HG03159 (cell line): ENCODE measurements around the gene MFSD2A.
"Not testable (repeated sequence)": the region's sequence is repeated elsewhere in the genome, so short reads cannot be mapped to it uniquely, and the experiment has no call there.

Experiments
- ATAC-seq: cut with Tn5 transposase; IDR thresholded peaks from one replicate; pipeline ENCODE4 v1.9.1; 2021; ENCODE audit warnings: mild to moderate bottlenecking, moderate library complexity; ENCODE audit not compliant: unreplicated experiment

Gene MFSD2A

DNA sequence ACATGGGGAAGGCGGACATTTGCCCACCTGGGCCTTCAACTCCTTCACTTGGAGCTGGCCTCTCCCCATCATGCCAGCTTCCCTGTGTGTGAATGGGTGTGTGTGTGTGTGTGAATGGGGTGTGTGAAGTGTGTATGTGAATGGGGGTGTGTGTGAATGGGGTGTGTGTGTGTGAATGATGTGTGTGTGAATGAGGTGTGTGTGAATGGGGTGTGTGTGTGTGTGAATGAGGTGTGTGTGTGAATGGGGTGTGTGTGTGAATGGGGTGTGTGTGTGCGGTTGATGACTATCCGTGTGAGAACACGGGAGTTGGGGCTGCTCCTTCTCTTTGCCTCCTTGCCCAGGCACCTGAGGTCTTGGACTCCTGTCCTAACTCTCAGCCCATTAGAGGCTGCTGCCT, 9.6 kb downstream of the MFSD2A start:
- no peak for ATAC-seq

DNA sequence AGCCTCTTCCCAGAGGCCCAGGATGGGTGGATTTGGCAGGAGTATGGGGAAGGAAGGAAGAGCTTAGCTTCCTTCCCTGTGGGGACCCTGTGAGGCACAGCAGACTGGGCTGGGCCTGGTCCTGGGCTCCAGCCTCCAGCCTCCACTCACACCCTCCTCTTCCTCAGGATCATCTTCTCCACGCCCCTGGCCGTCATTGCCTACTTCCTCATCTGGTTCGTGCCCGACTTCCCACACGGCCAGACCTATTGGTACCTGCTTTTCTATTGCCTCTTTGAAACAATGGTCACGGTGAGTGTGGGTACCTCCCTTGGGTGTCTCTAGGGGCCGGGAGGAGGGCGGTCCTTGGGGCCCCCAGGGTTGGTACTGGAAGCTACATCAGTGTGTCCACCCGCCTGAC, 10.1 kb downstream of the MFSD2A start:
- no peak for ATAC-seq

GRCh38 chr1:39969048-39969447, 14.1 kb downstream of the MFSD2A start:
- no peak for ATAC-seq

- ATAC-seq = no peak
These were observed 14.8 kb downstream of the MFSD2A start for GRCh38 chr1:39969531-39970270.

DNA sequence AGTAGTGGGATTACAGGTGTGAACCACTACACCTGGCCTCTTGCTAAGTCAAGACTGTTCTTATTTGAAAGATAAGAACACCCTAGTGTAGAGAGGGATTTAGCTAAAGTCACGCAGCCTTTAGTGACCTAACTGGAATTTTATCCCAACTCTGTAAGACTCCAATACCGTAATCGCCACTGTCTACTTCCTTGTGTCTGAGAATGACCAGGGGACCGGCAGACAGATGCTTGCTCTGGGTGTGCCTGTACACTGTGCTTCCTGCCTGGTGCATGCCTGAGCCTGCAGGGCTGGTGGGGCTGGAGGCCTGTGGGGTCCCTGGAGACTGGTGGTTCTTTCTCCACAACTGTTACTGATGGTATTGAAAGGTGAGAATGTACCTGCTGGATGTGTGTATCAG, 15.3 kb downstream of the MFSD2A start:
- ATAC-seq = no peak

- ATAC-seq = no peak
These were observed 16.2 kb downstream of the MFSD2A start for GRCh38 chr1:39971138-39971537.

DNA sequence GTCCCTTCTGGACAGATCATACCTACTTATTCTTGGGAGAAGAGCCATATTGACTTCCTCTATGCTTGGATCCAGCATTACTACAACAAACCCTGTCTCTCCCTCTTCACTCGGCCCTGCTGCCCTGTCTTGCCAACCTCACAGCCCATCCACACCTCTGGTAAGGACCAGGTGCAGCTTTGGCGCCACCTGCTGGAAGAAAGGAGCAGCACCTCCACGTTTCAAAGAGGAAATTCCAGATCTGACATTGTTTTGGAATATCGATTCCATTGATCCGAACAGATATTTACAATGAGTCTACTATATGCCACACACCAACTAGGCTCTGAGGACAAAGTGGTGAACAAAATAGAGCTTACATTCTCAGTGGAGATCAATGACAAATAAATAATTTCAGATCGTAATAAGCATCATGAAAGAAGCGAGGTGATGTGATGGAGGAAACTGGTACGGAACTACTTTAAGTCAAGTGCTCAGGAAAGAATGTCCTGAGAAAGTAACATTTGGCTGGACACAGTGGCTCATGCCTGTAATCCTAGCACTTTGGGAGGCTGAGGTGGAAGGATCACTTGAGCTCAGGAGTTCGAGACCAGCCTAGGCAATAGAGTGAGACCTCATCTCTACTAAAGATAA, 18.7 kb downstream of the MFSD2A start:
- ATAC-seq = no peak

DNA sequence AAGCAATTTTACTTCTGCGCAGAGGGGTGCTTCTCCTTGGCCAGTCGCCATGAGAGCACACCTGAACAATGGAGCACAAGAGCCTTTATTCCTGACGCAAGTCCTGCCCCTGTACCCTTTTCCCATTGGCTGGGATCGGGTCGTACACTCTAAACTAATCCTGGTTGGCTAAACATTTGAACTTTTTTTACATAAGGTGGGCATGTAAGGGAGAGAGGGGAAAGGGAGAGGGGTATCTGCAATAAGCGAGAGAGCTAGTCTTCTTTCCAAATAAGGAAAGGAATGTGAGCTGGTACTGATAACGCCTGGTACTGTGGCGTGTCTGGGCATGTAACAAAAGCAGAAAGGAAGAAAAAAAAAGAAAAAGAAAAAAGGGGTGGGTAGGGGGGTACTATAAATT, 21.8 kb downstream of the MFSD2A start:
- ATAC-seq = no peak

DNA sequence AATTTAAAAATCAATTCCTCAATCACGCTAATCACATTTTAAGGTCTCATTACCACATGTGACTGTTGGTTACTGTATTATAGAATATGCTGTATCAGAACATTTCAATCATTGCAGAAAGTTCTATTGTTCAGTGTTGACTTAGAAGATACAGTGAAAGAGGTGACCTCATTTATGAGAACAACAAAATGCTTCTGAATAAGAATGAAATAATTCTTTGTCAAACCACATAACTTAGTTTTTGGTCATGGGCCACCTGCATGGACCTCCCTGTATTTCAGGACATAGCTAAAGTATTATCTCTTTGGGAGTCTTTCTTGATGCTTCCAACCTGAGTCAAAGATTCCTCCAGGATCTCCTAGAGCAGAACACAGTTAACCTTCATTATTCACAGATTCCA, 22.3 kb downstream of the MFSD2A start:
- ATAC-seq = no peak

DNA sequence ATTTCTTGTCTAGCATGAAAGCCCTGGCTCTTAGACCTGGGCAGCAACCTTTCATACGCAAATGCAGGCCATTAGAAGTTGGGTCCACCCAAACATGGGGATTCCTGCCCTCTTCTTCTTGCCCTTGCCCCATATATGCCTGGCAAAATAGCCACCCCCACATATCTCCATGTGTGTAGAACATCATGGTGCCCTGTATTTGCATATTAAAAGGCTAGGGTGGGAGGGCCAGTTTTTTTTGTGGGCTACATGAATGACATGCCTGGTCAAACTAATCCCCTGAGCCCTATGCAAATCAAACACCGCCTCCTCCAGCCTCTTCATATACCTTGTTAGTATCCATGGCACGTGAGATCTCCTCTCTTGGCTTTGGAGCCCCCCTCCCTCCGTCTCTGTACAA, 24.7 kb downstream of the MFSD2A start:
- ATAC-seq = no peak

- ATAC-seq = no peak
These were observed 25.8 kb downstream of the MFSD2A start for GRCh38 chr1:39980555-39981313.

DNA sequence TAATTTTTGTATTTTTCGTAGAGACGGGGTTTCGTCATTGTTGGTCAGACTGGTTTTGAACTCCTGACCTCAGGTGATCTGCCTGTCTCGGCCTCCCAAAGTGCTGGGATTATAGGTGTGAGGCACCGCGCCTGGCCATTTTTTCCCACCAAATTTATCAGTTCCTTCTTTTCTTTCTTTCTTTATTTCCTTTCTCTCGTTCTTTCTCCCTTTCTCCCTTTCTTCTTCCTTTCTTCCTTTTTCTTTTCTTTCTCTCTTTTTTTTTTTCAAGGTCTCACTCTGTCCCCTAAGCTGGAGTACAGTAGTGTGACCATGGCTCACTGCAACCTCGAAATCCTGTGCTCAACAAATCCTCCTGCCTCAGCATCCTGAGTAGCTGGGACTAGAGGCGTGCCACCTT, 26.4 kb downstream of the MFSD2A start:
- no peak for ATAC-seq

DNA sequence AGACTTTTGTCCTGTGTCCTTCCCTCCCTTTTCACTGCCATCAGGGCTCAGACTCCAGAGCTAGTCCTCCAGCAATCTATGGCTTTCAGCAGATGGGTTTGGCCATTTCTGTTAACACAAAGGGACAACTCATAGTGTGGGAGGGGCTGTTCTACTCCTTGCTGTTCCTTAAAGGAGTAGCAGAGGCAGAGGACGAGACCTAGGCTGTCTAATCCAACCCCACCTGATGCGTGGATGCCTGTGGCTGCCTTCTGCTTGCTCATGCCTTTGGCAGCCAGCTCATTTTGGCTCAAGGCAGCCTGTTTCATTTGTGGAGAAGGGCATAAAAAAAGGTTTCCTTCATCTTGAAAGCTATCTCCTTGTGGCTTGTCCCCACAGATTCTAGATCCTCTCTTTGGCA, 27.0 kb downstream of the MFSD2A start:
- no peak for ATAC-seq

- not testable (repeated sequence) for ATAC-seq
These were observed 29.5 kb downstream of the MFSD2A start for GRCh38 chr1:39984480-39984879.

DNA sequence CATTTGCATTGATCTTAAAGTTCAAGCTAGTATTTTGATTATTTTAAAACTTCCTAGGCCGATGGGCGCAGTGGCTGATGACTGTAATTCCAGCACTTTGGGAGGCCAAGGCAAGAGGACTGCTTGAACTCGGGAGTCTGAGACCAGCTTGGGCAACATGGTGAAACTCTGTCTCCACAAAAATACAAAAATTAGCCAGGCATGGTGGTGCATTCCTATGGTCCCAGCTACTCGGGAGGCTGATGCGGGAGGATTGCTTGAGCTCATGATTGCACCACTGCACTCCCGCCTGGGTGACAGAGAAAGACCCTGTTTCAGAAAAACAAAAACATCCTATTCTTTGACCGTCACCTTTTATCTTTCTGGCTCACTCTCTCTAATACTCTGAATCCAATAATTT, 30.0 kb downstream of the MFSD2A start:
- no peak for ATAC-seq

- ATAC-seq = no peak
These were observed 32.9 kb downstream of the MFSD2A start for GRCh38 chr1:39987869-39988268.

DNA sequence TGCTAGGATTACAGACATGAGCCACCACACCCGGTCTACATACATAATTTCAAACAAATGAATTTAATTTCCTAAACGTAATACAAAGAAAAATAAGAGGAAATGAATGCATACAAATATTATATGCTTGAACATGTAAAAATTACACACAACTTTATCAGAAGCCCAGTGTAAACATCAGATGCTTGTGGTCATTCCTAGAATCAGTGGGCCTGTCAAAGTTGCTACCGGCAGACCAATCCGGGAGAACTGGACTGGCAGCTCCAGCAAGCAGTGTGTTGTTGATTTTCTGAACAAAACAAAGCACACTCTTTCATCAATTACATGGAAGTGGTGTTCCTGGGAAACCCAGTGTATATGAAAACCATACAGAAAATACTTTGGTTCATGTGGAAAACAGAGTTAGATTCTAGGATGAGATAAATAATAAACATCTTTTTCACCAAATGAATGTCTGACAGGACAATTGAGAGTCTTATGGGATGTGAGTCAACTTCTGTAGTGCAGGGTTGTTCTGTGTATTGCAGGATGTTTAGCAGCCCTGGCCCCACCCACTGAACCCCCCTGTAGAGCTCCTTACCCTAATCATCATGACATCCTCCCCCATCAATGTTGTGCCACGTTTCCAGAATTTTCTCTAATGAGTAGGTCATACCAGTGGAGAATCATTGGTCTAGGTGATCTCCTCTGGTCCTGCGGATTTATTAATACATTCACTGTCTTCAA, 33.8 kb downstream of the MFSD2A start:
- ATAC-seq = no peak

DNA sequence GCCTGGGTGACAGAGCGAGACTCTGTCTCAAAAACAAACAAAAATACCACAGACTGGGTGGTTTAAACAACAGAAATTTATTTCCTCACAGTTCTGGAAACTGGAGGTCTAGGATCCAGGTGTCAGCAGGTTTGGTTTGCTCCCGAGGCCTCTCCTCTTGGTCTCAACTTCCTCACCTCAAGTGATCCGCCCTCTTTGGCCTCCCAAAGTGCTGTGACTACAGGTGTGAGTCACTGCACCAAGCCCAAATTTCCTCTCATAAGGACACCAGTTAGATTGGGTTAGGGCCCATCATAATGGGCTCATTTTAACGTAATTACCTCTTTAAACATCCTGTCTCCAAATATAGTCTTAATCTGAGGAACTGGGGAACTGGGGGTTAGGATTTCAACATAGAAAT, 35.5 kb downstream of the MFSD2A start:
- no peak for ATAC-seq

GRCh38 chr1:39992234-39992633, 37.3 kb downstream of the MFSD2A start:
- ATAC-seq = no peak

DNA sequence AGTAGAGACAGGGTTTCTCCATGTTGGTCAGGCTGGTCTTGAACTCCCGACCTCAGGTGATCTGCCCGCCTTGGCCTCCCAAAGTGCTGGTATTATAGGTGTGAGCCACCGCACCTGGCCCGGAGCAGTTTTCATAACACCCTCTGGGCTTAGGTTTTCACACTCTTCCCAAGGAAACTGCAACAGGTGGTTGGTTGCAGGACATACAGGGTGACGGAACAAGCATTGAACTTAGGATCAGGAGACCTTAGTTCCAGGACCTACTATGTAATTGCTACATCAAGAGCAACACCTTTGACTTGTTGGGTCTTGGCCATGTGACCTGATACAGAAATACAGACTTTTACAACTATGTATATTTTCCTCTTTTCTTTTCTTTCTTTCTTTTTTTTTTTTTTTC, 37.9 kb downstream of the MFSD2A start:
- no peak for ATAC-seq

DNA sequence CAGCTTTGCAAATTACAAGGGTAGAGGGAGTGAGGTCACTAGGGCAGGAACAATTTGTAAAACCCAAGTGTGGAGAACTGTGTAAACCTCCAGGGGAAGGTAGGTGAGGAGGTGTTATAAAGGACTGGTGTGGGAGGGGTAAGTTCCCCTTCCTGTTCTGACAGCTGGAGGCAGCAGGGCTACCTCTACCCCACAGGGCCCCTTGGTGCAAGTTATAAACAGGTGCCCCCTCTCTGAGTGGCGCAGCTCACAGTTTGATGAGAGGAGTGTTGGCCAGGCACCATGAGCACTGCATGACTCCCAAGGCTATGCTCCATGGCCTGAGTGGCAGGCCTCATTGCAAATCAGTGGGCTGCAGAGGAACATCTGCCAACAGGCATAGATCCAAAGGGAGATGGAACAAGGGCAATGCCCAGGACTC, 41.0 kb downstream of the MFSD2A start:
- peak; percentile 74 for ATAC-seq
